ENCODE measurements around the gene PYGL. TPM values are rescaled to one million over a fixed set of nuclear protein-coding genes. Genes with fewer than 3 reads are reported as not detected.

Gene PYGL
- total RNA-seq, 1 donor from 2014 or later = 9.4 TPM

DNA sequence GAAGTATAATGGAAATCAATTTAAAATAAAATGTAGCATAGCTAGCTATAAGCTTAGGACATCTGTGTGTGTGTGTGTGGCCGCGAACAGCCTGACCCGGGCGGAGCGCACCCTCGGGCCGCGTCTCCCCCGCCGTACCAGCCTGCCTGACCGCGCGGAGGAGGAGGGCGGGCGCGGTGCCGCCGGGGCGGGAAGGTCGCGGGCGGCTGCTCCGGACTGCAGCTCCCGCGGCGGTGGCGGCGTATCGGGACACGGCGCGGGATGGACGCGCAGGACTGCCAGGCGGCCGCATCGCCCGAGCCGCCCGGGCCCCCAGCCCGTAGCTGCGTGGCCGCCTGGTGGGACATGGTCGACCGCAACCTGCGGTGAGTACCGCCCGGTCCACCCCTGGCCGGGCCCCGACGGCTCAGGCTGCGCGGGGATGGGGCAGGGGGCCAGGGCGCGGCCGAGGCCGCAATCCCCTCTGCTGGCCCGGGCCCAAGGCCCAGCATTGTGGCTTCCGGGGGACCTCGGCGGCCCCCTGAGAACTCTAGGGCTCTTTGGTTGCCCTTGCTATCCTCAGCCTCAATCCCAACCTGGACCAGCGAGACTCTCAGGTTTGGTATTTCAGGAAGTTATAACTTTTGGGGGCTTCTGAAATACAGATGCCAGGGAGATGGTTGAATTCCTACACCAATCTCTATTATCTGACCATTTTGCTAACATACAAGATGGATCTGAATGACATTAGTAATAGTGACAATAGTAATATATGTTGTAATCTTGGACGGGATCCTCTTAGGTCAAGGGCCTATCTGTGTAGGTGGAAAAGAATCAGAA, 72.2 kb downstream of the PYGL start, which contains the start of gene ABHD12B:
ABHD12B (plus strand) TSS at position 140 of the 819 bp plus-strand sequence; CDS start at position 262, 122 bp downstream.
- no peak for DNase-seq

DNA sequence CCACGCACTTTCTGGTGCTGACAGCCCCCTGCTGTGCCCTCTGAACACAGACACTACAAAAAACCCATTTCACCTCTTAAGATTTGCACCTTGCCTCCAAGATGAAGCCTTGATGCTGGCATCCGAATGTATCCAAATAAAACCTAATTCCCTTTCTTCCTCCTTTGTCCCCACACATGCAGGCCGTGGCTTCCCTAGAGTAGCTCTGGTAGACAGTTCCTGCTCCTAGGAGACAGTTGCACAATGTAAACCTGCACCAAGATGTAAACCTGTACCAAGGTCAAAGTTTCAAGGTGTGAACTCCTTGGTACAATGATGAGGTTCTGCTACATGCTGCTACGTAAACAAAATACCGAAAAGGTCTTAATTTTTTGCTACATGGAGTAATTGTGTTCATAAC, 73.1 kb downstream of the PYGL start:
- no peak for DNase-seq

DNA sequence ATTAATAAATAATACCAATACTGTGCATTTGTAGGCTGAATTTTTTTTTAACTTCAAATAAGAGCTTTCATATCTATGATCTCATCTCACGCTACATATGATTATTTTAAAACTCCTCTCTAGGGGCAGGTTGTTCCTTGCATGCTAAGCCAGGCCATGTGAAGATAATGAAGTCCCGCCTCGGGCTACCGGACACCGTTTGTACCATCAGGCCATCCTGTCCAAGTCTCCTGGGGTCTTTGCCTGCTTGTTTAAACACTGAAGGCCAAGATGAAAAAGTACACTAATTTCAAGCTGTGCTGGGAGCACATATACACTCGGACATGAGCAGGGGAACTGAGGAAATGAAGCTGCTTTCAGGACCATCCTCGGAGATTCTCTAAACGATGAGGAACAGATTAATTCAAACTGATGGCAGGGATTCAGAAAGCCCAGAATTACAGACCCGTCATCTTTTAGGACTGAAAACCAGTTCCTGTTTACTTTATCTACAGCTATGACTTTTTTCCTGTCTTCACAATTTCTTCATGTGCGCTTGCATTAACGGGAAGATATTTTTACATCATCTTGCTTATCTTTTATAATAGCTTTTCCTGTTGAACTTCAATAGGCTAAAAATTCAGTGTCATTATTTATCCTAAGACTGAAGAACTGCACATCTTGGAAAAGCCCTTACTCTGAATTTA, 78.7 kb downstream of the PYGL start:
- no peak for DNase-seq

DNA sequence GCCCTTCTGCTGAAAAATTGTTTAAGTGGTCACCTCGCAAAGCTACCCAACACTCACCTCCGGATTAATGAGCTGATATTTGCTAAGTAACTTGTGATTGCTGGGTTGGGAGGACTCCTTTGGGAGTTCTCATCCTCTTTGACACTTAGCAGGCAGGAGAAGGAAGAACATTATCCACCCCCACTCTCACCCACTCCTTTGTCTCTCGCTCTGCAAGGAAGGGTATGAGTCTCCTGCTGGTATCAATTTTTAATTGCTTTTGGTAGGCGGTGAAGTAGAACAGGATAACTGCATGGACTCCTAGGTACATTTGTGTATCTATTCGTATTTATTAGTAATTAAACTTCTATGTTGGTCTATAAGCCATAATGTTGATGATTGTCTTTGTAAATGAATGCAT, 79.3 kb downstream of the PYGL start:
- no peak for DNase-seq

DNA sequence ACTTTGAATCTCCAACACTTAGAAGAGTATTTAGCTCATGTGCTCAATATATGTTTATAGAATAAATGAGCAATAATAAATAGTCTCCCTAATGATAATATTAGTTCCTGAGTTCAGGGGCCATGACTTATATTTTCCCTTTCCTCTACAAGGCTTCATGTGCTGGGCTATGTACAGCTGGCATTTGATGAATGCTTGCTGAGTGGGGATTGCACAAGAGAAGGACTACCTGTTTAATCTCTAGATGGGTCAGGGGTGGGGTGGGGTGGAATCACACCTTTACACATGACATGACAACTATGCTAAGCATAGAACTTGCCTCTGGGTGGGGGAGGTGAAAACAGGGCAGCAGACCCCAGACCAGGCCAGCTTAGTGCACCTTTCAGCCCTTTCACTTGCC, 80.0 kb downstream of the PYGL start:
- DNase-seq = no peak

DNA sequence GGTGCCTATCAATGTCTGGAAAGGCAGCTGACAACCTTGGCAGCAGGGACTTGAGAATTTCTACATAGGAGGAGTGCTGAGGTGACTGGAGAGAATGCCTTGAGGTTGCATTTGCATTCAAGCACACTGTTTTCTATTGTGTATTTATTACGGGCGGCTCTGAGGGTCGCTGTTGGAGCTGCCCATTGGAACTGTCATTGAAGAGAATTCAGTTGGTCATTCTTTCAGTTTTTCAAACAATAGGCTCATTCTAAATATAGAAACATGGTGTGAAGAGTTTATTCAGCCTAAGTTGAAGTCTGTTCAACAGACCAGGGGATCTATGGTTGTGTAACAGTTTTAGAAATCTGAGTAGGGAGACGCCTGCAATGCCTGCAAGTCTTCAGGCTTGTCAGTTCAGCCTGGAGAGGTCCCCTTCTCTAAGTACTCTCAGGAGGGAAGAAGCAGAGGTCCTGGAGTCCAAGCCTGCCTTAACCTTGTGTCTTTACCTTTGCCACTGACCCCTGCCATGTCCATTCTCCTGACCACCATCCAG, 82.2 kb downstream of the PYGL start:
- DNase-seq = no peak

DNA sequence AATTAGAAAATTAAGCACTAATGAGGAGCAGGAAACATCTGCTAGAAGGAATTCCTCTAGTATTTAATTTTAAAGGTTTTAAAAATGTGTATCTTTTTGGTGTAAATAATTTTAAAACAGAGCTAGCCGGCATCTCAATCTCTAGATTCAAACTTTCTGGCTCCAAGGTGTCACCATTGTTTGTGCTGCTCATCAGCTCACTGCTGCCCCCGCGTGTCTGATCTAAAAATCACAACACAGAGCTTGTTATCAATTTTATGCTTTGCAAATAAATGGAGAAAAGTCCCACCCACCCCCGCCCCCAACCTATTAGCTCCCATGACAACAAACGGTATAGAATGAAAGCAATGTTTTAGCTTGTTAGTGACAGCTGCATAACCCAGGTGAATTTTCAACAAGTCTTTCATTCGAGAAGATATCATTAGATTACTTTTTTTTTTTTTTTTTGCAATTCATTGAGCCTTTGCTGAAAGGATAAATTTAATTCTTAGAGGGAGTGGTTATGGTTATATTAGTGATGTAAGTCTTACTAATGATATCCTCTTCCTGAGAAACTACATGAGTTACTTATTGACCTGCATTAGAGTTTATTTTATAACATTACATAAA, 83.7 kb downstream of the PYGL start:
- peak; percentile 70 for DNase-seq

DNA sequence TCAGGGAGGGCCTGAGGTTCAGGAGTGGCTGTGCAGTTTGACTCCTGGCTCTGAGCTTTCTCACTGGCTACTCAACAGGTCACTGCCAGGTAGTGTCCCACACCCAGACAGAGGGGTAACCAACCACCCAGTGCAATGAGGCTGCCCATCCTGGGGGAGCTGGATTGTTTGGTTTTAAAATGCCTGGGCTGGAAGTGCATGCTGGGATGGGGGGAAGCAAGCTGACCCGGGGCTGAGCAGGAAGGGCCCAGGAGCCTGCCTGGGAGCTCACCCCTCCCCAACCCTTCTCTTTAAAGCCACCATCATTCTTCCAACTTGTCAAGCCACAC, 85.0 kb downstream of the PYGL start:
- no peak for DNase-seq

DNA sequence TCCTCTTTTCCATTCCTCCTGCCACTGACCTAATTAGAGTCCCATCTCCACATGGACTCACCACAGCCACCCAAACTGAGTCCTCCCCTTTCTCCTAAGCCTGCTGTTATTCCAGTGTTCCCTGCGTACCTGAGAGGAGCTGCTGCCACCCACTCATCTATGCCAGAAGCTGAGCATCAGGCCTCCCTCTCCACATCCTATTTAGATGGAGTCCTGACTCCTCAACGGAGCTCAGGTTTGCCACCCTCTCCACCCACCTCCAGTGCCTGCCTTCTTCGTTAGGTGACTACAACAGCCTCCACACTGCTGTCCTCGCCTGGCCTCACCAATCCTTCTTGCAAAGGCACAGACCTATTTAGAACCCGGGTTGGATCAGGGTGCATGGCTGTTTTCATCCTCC, 87.6 kb downstream of the PYGL start:
- DNase-seq = no peak

DNA sequence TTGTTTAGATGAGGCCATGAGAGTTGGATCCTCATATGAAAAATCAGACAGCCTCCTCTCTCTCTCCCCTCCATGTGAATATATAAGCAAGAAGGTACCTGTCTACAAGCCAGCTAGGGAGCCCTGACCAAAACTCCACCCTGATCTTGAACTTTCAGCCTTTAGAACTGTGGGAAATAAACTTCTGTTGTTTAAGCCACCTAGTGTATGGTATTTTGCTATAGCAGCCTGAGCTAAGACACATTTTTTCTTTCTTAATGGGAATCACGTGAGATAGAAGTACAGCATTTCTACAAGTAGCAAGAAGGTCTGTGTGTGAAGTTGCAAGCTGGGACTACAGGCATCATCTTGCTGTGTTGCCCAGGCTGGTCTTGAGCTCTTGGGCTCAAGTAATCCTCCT, 88.7 kb downstream of the PYGL start:
- no peak for DNase-seq

Other genes starting within 250 kb of the PYGL start
- gene NIN, start 113.3 kb downstream of the PYGL start, total RNA-seq = 67.5 TPM
- not detected for gene ABHD12B, start 72.4 kb downstream of the PYGL start, total RNA-seq
- 40.2 TPM for gene TRIM9, start 150.6 kb upstream of the PYGL start, total RNA-seq

Data from occipital lobe (tissue), 2 donors.